SK-N-MC (cell line): ENCODE measurements around the gene PWWP2B.

Experiments used
- EZH2 ChIP-seq: fragments of 200-600 bp; sonication (generic); IDR thresholded peaks from one replicate; pipeline ENCODE4 v1.6.1; 2017; ENCODE audit warnings: antibody characterized with exemption
- POLR2AphosphoS5 ChIP-seq: IDR thresholded peaks from 2 replicates; pipeline ENCODE4 v1.6.1; 2012; ENCODE audit warnings: mild to moderate bottlenecking, low read depth, low read length, borderline replicate concordance

- TF ChIP-seq EZH2 (no peak), POLR2AphosphoS5 (no peak)
These were observed 13.2 kb upstream of the PWWP2B start for GRCh38 chr10:132383751-132384196.
